K562 (cell line): ENCODE measurements around the gene RGS6. TPM values are rescaled to one million over a fixed set of nuclear protein-coding genes. Genes with fewer than 3 reads are reported as not detected.

ENCODE experiments used
- ATAC-seq: fragments of 200-7000 bp; cut with Tn5 transposase; 3 replicates; pipeline ENCODE4 v1.9.1; 2020; ENCODE audit warnings: moderate library complexity
- BruUV-seq: library from RNA; stranded (reverse); fragments of 400-500 nt; replicated peaks from 2 replicates; lab custom pipeline; 2021; lab: Mats Ljungman, UMichigan
- CTCF ChIA-PET: fragments of 300-600 bp; formaldehyde crosslinking; extraction: SDS; loops from one replicate; lab custom pipeline; 2021; ENCODE audit warnings: low intra/inter-chr PET ratio; lab: Yijun Ruan, JAX
- POLR2A ChIA-PET: fragments of 300-600, 350-650 bp; sonication (Branson Sonifier 250); formaldehyde crosslinking; extraction: SDS; loops from one replicate; lab custom pipeline; 2021; ENCODE audit warnings: antibody characterized with exemption, inconsistent platforms; lab: Yijun Ruan, JAX
- DNase-seq, 4 experiments: peaks; one replicate each; pipeline versions ENCODE4 v3.0.0 to v3.0.0-alpha.2; 2011 to 2018; ENCODE audit warnings: low spot score in 3 of 4, mixed read lengths in 3 of 4; ENCODE audit errors: extremely low read depth in 1 of 4
- FAIRE-seq: peaks from 2 replicates; lab custom pipeline; 2011; peaks lifted over from hg19 to GRCh38; lab: Jason Lieb, UNC
- H2AFZ ChIP-seq: 2 replicates; pipeline ENCODE4 v1.6.0; 2011; ENCODE audit warnings: low read depth, low read length, control low read depth, inconsistent platforms
- H3K27ac ChIP-seq: fragments of 200-600 bp; 3 replicates; pipeline ENCODE4 v1.8.0; 2011; ENCODE audit warnings: low read depth, mild to moderate bottlenecking, control low read depth, inconsistent platforms, low read length, moderate library complexity, mixed read lengths; ENCODE audit errors: extremely low read depth
- H3K27me3 ChIP-seq, 2 experiments: fragments of 300-600 bp in 1 of 2; 2 replicates in 1 of 2; 3 replicates in 1 of 2; pipeline versions ENCODE4 v1.6.0 to v1.8.0; 2011; ENCODE audit warnings: inconsistent platforms in 2 of 2, low read length in 2 of 2, mild to moderate bottlenecking in 1 of 2, mixed read lengths in 1 of 2, moderate library complexity in 1 of 2; ENCODE audit not compliant: control insufficient read depth in 2 of 2, insufficient read depth in 2 of 2
- H3K36me3 ChIP-seq: fragments of 300-600 bp; 3 replicates; pipeline ENCODE4 v1.8.0; 2011; ENCODE audit warnings: mild to moderate bottlenecking, low read length, inconsistent platforms; ENCODE audit not compliant: control insufficient read depth, insufficient read depth
- H3K4me1 ChIP-seq, 2 experiments: fragments of 200-600 bp in 1 of 2; replicated peaks in 1 of 2; 2 replicates in 1 of 2; 3 replicates in 1 of 2; pipeline versions ENCODE4 v1.5.1 to v1.8.0; 2011; ENCODE audit warnings: inconsistent platforms in 2 of 2, low read length in 2 of 2, mild to moderate bottlenecking in 1 of 2, mixed read lengths in 1 of 2, moderate library complexity in 1 of 2; ENCODE audit not compliant: control insufficient read depth in 2 of 2, insufficient read depth in 2 of 2
- H3K4me2 ChIP-seq: 2 replicates; pipeline ENCODE4 v1.6.1; 2011; ENCODE audit warnings: low read length, control low read depth, inconsistent platforms, mixed read lengths; ENCODE audit not compliant: insufficient read depth
- H3K4me3 ChIP-seq: fragments of 200-600 bp; sonication (generic), shearing (Covaris generic); 2 replicates; pipeline ENCODE4 v1.5.1; 2016; ENCODE audit warnings: control low read depth, inconsistent platforms
- H3K79me2 ChIP-seq: fragments of 200-600 bp; 3 replicates; pipeline ENCODE4 v1.8.0; 2011; ENCODE audit warnings: low read length, inconsistent platforms; ENCODE audit not compliant: control insufficient read depth, insufficient read depth
- H3K9ac ChIP-seq, 2 experiments: 2 replicates each; pipeline versions ENCODE4 v1.6.0 to v1.6.1; 2011; ENCODE audit warnings: low read depth in 2 of 2, low read length in 2 of 2, control low read depth in 1 of 2, inconsistent platforms in 1 of 2, mild to moderate bottlenecking in 1 of 2, mixed read lengths in 1 of 2; ENCODE audit not compliant: insufficient read depth in 1 of 2
- H3K9me1 ChIP-seq: one replicate; pipeline ENCODE4 v1.6.0; 2011; ENCODE audit warnings: inconsistent platforms, mild to moderate bottlenecking, low read length, moderate library complexity; ENCODE audit not compliant: control insufficient read depth, insufficient read depth
- H3K9me3 ChIP-seq: replicated peaks from 2 replicates; pipeline ENCODE4 v1.5.1; 2011; ENCODE audit warnings: low read depth, low read length, inconsistent platforms; ENCODE audit not compliant: control insufficient read depth, insufficient read depth
- H4K20me1 ChIP-seq: replicated peaks from 2 replicates; pipeline ENCODE4 v1.6.1; 2011; ENCODE audit warnings: low read length, inconsistent platforms, mixed read lengths; ENCODE audit not compliant: control insufficient read depth, insufficient read depth
- ESRRA ChIP-seq: fragments of 450-650 bp; IDR thresholded peaks from 2 replicates; pipeline ENCODE4 v1.6.1; 2014; ENCODE audit warnings: low read depth, mild to moderate bottlenecking, moderate library complexity, borderline replicate concordance
- HNRNPUL1 ChIP-seq: fragments of 200-400 bp; formaldehyde crosslinking; IDR thresholded peaks from 2 replicates; pipeline ENCODE4 v1.6.1; 2017; ENCODE audit warnings: low read length
- PCBP1 ChIP-seq: fragments of 200-400 bp; formaldehyde crosslinking; IDR thresholded peaks from 2 replicates; pipeline ENCODE4 v1.6.1; 2018; ENCODE audit warnings: mild to moderate bottlenecking, low read depth, low read length; ENCODE audit not compliant: poor library complexity, severe bottlenecking
- POLR3G ChIP-seq: IDR thresholded peaks from 2 replicates; pipeline ENCODE4 v1.6.1; 2011; ENCODE audit not compliant: insufficient read length, insufficient replicate concordance; ENCODE audit errors: extremely low read depth
- PURB ChIP-seq: sonication (generic); formaldehyde crosslinking; IDR thresholded peaks from 2 replicates; pipeline ENCODE4 v1.9.0; 2021; ENCODE audit warnings: low read depth, mild to moderate bottlenecking, missing genetic modification reagents
- ZNF274 ChIP-seq: IDR thresholded peaks from 2 replicates; pipeline ENCODE4 v1.6.1; 2011; ENCODE audit warnings: low read depth, mild to moderate bottlenecking, low read length, moderate library complexity, borderline replicate concordance
- ZZZ3 ChIP-seq: fragments of 450-650 bp; IDR thresholded peaks from 2 replicates; pipeline ENCODE4 v1.6.1; 2016; ENCODE audit warnings: antibody characterized with exemption, mild to moderate bottlenecking, moderate library complexity
- WGBS: fragments of 100-300 bp; shearing (Covaris generic); methylation state at CpG from one replicate; pipeline ENCODE4 v1.1.6; 2016; ENCODE audit warnings: low coverage, mixed read lengths; ENCODE audit not compliant: insufficient coverage; ENCODE audit errors: missing lambda C conversion rate; 5-methylcytosine and 5-hydroxymethylcytosine counted together
- in situ Hi-C: fragments of 300-500 bp; cut with MboI; formaldehyde crosslinking; loops from 4 replicates; pipeline ENCODE4 v1.15.0; 2018; ENCODE audit warnings: inconsistent platforms, mixed read lengths
- intact Hi-C: fragments of 100-400 bp; cut with micrococcal nuclease; formaldehyde crosslinking; loops from 2 replicates; pipeline ENCODE4 v1.14.2; 2022
- polyA plus RNA-seq, 8 experiments: library from polyadenylated mRNA; depleted of rRNA in 4 of 8; stranded (reverse) in 5 of 8; unstranded in 3 of 8; fragments of >200 nt; fragmentation: Nextera tagmentation in 2 of 8; fragmentation: Illumina TruSeq in 1 of 8; extraction: Ambion mirVana in 2 of 8; extraction: Trizol in 1 of 8; gene quantifications; 2 replicates each; pipeline versions ENCODE4 v1.2.1 to v1.2.3, GENCODE V29; 2011 to 2014; ENCODE audit warnings: inconsistent platforms in 1 of 8, missing spikeins in 1 of 8
- total RNA-seq, 7 experiments: library from RNA; depleted of rRNA in 6 of 7; stranded (reverse); fragments of >200 nt in 6 of 7; fragmentation: Illumina TruSeq in 2 of 7; extraction: Trizol in 2 of 7; gene quantifications; 2 replicates each; pipeline versions ENCODE4 v1.2.1 to v1.2.3, GENCODE V29; 2011 to 2021; ENCODE audit warnings: low replicate concordance in 1 of 7
- TF ChIP-seq, protein P1 (sequence below): IDR thresholded peaks from 3 replicates; pipeline ENCODE4 v1.6.1; 2011; ENCODE audit warnings: borderline replicate concordance, mild to moderate bottlenecking; ENCODE audit not compliant: insufficient read length, insufficient read depth
- TF ChIP-seq, protein P2 (sequence below): sonication (generic); formaldehyde crosslinking; IDR thresholded peaks from 2 replicates; pipeline ENCODE4 v1.8.0; 2023; ENCODE audit warnings: mild to moderate bottlenecking, missing genetic modification reagents

Gene RGS6
- total and polyA plus RNA-seq, 9 of the 15 experiments (the other 6 are each of a cell fraction or from before 2014, with no cell fraction given) = not detected

DNA sequence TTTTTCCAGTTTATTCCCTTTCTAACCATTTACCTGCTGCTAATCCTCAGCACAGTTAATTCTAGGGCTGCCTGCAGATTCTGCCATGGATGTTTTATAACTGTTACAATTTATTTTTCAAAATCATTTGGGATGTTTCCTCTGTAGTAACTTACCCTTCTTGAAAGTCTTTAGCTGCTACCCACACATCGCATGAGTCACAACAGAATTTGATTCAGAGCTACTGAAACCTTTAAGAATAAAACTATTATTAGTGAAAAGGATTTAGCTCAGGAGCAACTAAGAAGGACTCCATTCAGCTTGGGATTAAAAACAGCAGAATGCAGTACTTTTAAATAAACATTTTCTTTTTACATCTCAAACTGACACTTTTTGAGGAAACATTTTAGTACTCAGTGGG, 41.7 kb upstream of the RGS6 start (continued):
- no peak for TF ChIP-seq ESRRA
- TF ChIP-seq, all 486 proteins: peak for 0

DNA sequence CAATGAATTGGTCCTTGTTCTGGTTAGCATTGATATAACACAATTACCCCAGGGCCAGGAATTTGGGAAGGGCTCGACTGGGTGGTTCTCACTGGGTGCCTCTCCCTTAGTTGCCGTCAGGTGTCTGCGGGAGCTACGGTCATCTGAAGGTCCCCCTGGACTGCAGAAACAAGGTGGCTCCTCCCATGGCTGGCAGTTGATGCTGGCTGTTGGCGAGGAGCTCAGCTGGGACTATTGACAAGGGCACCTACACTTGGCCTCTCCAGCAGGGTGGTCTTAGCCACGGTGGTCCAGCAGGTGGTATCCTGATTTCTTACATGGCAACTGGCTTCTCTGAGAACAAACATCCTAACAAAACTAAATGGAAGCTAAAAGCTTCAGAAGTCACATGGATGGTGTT, 41.0 kb upstream of the RGS6 start:
- Histone ChIP-seq H3K4me1 (no peaks in the 10 kb centered on the region), H3K79me2 (no peaks in the 10 kb centered on the region), H3K9me1 (no peaks in the 10 kb centered on the region), H3K9ac (no peak overlapping the region), H3K27ac (no peak overlapping the region), H4K20me1 (no peaks in the 10 kb centered on the region), H3K4me2 (no peak overlapping the region), H3K36me3 (no peaks in the 10 kb centered on the region), H2AFZ (no peak overlapping the region), H3K27me3 (no peaks in the 10 kb centered on the region), H3K4me3 (no peak overlapping the region), H3K9me3 (no peaks in the 10 kb centered on the region)
- ChIA-PET CTCF (no interaction called here), POLR2A (no interaction called here)
- FAIRE-seq = no peak
- in situ Hi-C loops = no loop called here
- no TSS peak for BruUV-seq
- no peak for ATAC-seq
- WGBS = 0% methylated on average over 6 of the region's 6 CpGs
- intact Hi-C loops = no loop called here
- no peak for DNase-seq
- no peak for TF ChIP-seq ZNF274
- TF ChIP-seq PURB (CRISPR knock-in tag) = no peak
- TF ChIP-seq POLR3G = no peak
- no peak for TF ChIP-seq ZZZ3
- no peak for TF ChIP-seq PCBP1
- TF ChIP-seq HNRNPUL1 = no peak
- TF ChIP-seq, protein P1, sequence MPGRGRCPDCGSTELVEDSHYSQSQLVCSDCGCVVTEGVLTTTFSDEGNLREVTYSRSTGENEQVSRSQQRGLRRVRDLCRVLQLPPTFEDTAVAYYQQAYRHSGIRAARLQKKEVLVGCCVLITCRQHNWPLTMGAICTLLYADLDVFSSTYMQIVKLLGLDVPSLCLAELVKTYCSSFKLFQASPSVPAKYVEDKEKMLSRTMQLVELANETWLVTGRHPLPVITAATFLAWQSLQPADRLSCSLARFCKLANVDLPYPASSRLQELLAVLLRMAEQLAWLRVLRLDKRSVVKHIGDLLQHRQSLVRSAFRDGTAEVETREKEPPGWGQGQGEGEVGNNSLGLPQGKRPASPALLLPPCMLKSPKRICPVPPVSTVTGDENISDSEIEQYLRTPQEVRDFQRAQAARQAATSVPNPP = no peak
- TF ChIP-seq, protein P2, sequence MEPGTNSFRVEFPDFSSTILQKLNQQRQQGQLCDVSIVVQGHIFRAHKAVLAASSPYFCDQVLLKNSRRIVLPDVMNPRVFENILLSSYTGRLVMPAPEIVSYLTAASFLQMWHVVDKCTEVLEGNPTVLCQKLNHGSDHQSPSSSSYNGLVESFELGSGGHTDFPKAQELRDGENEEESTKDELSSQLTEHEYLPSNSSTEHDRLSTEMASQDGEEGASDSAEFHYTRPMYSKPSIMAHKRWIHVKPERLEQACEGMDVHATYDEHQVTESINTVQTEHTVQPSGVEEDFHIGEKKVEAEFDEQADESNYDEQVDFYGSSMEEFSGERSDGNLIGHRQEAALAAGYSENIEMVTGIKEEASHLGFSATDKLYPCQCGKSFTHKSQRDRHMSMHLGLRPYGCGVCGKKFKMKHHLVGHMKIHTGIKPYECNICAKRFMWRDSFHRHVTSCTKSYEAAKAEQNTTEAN (CRISPR knock-in tag) = no peak
